ENCODE results near the gene CHD1L. TPM values are rescaled to one million over a fixed set of nuclear protein-coding genes. Genes with fewer than 3 reads are reported as not detected.

Gene CHD1L
- total and polyA plus RNA-seq, 2 donors from 2014 or later: 15.2 to 27.7 TPM

DNA sequence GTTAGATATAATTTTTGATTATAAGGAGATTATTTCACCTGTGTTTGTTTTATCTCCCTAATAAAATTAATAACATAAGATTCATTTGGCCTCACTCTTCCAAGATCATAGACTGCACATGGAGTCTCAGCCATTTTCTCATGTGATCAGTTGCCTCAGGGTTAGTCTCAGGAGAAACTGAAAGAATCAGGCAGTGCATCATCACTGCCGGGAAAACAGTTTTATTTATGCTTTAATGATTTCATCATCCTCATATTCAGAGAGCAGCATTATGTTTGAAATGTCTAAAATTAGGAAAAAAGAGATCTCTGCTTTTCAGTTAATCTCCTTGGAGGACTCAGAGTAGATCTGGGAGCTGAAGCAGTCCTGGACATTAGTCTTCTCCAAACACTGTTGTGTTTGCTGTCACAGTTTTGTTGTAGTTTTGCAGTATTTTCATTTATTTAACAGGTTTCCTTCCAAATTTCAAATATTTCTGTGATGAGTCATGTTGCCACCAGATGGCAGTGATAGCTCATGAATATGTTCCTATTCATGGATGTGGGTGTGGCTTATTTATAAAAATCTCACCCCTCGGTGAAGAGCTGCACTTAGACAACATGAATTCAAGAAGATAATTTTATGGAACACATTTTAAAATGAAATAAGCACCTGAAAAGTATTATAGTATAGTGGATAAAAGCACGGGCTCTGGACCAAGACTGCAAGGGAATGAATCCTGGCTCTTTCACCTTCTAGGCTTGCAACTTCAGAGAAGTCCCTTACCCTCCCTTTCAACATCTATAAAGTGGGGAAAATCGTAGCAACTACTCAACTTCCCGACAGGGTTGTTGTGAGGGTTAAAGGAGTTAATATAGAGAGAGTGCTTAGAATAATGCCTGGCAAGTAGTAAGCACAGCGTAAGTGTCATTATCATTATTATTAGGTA lies 31.2 kb downstream of the CHD1L start:
- FAIRE-seq: peak; percentile 84
- no peak overlapping the region for H3K9ac ChIP-seq (ENCODE audit: low read length in 3 of 3)
- intact Hi-C loops (cut with DNase I): no loop called here

DNA sequence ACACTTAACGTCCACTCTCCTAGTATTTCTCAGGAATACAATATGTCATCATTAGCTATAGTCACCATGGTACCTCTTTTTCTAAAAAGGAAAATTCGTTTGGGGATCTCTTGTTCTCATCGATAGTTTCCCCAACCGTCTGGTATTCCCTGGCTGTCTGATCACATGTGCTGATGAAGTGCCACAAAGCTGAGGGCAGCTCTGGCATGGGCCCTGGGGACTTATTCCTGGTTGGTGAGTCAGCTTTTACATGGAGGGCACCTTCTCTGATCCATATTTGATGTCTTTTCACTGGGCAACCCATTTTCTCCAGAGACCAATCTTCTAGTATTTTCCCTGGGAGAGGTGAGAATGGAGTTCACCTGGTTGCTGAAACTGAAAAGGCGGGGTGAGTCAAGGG lies 39.5 kb downstream of the CHD1L start:
- intact Hi-C loops (cut with DNase I): no loop called here
- FAIRE-seq: no peak
- Histone ChIP-seq H3K27me3 (ENCODE audit: control insufficient read depth, insufficient read depth, low read length) (no peaks in the 10 kb centered on the region), H3K36me3 (ENCODE audit: control insufficient read depth in 2 of 3, insufficient read depth in 3 of 3, low read length in 3 of 3) (peaks cover 9 to 41% (median 17%) of the 10 kb centered on the region in 3 donors), H3K9me3 (ENCODE audit: control insufficient read depth in 2 of 3, insufficient read depth in 1 of 3, low read length in 3 of 3) (no peaks in the 10 kb centered on the region), H3K4me1 (ENCODE audit: control insufficient read depth in 2 of 3, insufficient read depth in 2 of 3, low read depth in 1 of 3, low read length in 3 of 3) (no peaks in the 10 kb centered on the region), H3K9ac (ENCODE audit: low read length in 3 of 3) (no peak overlapping the region), H3K4me3 (ENCODE audit: low read length in 3 of 3) (no peak overlapping the region), H3K27ac (ENCODE audit: low read depth in 2 of 2, low read length in 2 of 2) (no peak overlapping the region)
- DNase-seq: no peak
- TF ChIP-seq, protein P1, sequence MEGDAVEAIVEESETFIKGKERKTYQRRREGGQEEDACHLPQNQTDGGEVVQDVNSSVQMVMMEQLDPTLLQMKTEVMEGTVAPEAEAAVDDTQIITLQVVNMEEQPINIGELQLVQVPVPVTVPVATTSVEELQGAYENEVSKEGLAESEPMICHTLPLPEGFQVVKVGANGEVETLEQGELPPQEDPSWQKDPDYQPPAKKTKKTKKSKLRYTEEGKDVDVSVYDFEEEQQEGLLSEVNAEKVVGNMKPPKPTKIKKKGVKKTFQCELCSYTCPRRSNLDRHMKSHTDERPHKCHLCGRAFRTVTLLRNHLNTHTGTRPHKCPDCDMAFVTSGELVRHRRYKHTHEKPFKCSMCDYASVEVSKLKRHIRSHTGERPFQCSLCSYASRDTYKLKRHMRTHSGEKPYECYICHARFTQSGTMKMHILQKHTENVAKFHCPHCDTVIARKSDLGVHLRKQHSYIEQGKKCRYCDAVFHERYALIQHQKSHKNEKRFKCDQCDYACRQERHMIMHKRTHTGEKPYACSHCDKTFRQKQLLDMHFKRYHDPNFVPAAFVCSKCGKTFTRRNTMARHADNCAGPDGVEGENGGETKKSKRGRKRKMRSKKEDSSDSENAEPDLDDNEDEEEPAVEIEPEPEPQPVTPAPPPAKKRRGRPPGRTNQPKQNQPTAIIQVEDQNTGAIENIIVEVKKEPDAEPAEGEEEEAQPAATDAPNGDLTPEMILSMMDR (IDR thresholded peaks at IDR 0.05; ENCODE audit: borderline replicate concordance, extremely low read depth, insufficient read depth): no peak

More for the DNA sequence above, 31.2 kb downstream of the CHD1L start:
- Histone ChIP-seq H3K9me3 (ENCODE audit: control insufficient read depth in 2 of 3, insufficient read depth in 1 of 3, low read length in 3 of 3) (no peaks in the 10 kb centered on the region), H3K27me3 (ENCODE audit: control insufficient read depth, insufficient read depth, low read length) (no peaks in the 10 kb centered on the region), H3K27ac (ENCODE audit: low read depth in 2 of 2, low read length in 2 of 2) (no peak overlapping the region), H3K4me3 (ENCODE audit: low read length in 3 of 3) (no peak overlapping the region), H3K4me1 (ENCODE audit: control insufficient read depth in 2 of 3, insufficient read depth in 2 of 3, low read depth in 1 of 3, low read length in 3 of 3) (no peaks in the 10 kb centered on the region), H3K36me3 (ENCODE audit: control insufficient read depth in 2 of 3, insufficient read depth in 3 of 3, low read length in 3 of 3) (peaks cover 10 to 32% (median 12%) of the 10 kb centered on the region in 3 donors)
- DNase-seq: peak in 3 of 5 donors; percentile 12 to 73 (median 60)
- TF ChIP-seq, protein P1 (IDR thresholded peaks at IDR 0.05; ENCODE audit: borderline replicate concordance, extremely low read depth, insufficient read depth): peak; percentile 54

DNA sequence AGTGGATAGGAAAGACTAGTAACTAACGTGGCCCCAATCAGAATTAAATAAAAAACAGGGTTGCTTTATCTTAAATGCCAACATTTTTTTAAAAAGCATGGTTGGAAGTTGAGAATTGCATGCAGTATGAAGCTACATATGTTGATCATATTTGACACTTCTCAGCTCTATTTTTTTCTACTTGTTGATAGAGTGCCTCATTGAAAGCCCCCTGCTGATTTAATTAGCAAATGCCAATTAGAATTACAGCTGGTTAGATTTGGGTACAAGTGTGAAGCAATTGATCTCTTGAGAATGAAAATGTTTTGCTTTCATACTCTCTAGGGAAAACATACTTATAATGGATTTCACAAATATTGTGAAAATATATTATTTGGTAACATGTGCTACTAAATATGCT lies 40.5 kb downstream of the CHD1L start:
- H3K36me3 ChIP-seq (ENCODE audit: control insufficient read depth in 2 of 3, insufficient read depth in 3 of 3, low read length in 3 of 3): peaks cover 8 to 42% (median 24%) of the 10 kb centered on the region in 3 donors
- no peak for FAIRE-seq

More for the DNA sequence above, 40.5 kb downstream of the CHD1L start:
- Histone ChIP-seq H3K9ac (ENCODE audit: low read length in 3 of 3) (no peak overlapping the region), H3K4me1 (ENCODE audit: control insufficient read depth in 2 of 3, insufficient read depth in 2 of 3, low read depth in 1 of 3, low read length in 3 of 3) (no peaks in the 10 kb centered on the region), H3K27me3 (ENCODE audit: control insufficient read depth, insufficient read depth, low read length) (no peaks in the 10 kb centered on the region), H3K4me3 (ENCODE audit: low read length in 3 of 3) (no peak overlapping the region), H3K9me3 (ENCODE audit: control insufficient read depth in 2 of 3, insufficient read depth in 1 of 3, low read length in 3 of 3) (no peaks in the 10 kb centered on the region), H3K27ac (ENCODE audit: low read depth in 2 of 2, low read length in 2 of 2) (no peak overlapping the region)
- TF ChIP-seq, protein P1 (IDR thresholded peaks at IDR 0.05; ENCODE audit: borderline replicate concordance, extremely low read depth, insufficient read depth): no peak
- DNase-seq: no peak
- intact Hi-C loops (cut with DNase I): no loop called here
